H9 (cell line): ENCODE measurements around the gene RAP1GAP2. TPM values are rescaled to one million over a fixed set of nuclear protein-coding genes. Genes with fewer than 3 reads are reported as not detected.

Experiments used
- DNase-seq: peaks from one replicate; pipeline ENCODE4 v3.0.0-alpha.2; 2017
- H2AFZ ChIP-seq: one replicate; pipeline ENCODE4 v1.6.1; 2013; ENCODE audit warnings: mild to moderate bottlenecking, low read length, control low read depth, moderate library complexity
- H2AK5ac ChIP-seq: 2 replicates; pipeline ENCODE4 v1.6.1; 2013; ENCODE audit warnings: low read length, control low read depth, mixed read lengths; ENCODE audit not compliant: insufficient read length
- H2BK120ac ChIP-seq: one replicate; pipeline ENCODE4 v1.6.1; 2013; ENCODE audit warnings: low read depth, mild to moderate bottlenecking, low read length, control low read depth, inconsistent platforms; ENCODE audit not compliant: poor library complexity, severe bottlenecking
- H2BK12ac ChIP-seq: 2 replicates; pipeline ENCODE4 v1.6.1; 2013; ENCODE audit warnings: low read length, control low read depth, mixed read lengths, low read depth; ENCODE audit not compliant: insufficient read length
- H2BK15ac ChIP-seq: 2 replicates; pipeline ENCODE4 v1.6.1; 2013; ENCODE audit warnings: low read depth, low read length, control low read depth
- H2BK20ac ChIP-seq: one replicate; pipeline ENCODE4 v1.6.1; 2013; ENCODE audit warnings: low read depth, mild to moderate bottlenecking, low read length, control low read depth, inconsistent platforms; ENCODE audit not compliant: poor library complexity, severe bottlenecking
- H2BK5ac ChIP-seq: 2 replicates; pipeline ENCODE4 v1.6.1; 2013; ENCODE audit warnings: low read length, control low read depth, mixed read lengths; ENCODE audit not compliant: insufficient read length
- H3K14ac ChIP-seq: 2 replicates; pipeline ENCODE4 v1.6.1; 2013; ENCODE audit warnings: low read length, control low read depth; ENCODE audit not compliant: insufficient read depth
- H3K18ac ChIP-seq: 2 replicates; pipeline ENCODE4 v1.6.1; 2013; ENCODE audit warnings: low read depth, mild to moderate bottlenecking, mixed read lengths, low read length, control low read depth; ENCODE audit not compliant: insufficient read length
- H3K23ac ChIP-seq: 2 replicates; pipeline ENCODE4 v1.6.1; 2013; ENCODE audit warnings: low read length, control low read depth, mixed read lengths, low read depth; ENCODE audit not compliant: insufficient read length
- H3K23me2 ChIP-seq: 2 replicates; pipeline ENCODE4 v1.6.1; 2013; ENCODE audit warnings: low read depth, mild to moderate bottlenecking, mixed read lengths, low read length, control low read depth; ENCODE audit not compliant: insufficient read length, poor library complexity, severe bottlenecking
- H3K27ac ChIP-seq: 2 replicates; pipeline ENCODE4 v1.5.1; 2013; ENCODE audit warnings: low read length, control low read depth, mixed read lengths, low read depth; ENCODE audit not compliant: insufficient read length
- H3K27me3 ChIP-seq: 2 replicates; pipeline ENCODE4 v1.6.1; 2013; ENCODE audit warnings: low read length, control low read depth, inconsistent platforms; ENCODE audit not compliant: insufficient read depth
- H3K4ac ChIP-seq: 2 replicates; pipeline ENCODE4 v1.6.1; 2013; ENCODE audit warnings: low read depth, mild to moderate bottlenecking, control low read depth, inconsistent platforms, low read length, moderate library complexity
- H3K4me1 ChIP-seq: 2 replicates; pipeline ENCODE4 v1.6.1; 2013; ENCODE audit warnings: low read length, control low read depth, inconsistent platforms; ENCODE audit not compliant: insufficient read depth
- H3K4me2 ChIP-seq: 2 replicates; pipeline ENCODE4 v1.6.1; 2013; ENCODE audit warnings: low read length, control low read depth, mixed read lengths; ENCODE audit not compliant: insufficient read length, insufficient read depth
- H3K56ac ChIP-seq: 2 replicates; pipeline ENCODE4 v1.6.1; 2013; ENCODE audit warnings: low read depth, mild to moderate bottlenecking, mixed read lengths, low read length, control low read depth; ENCODE audit not compliant: insufficient read length
- H3K79me1 ChIP-seq: 2 replicates; pipeline ENCODE4 v1.6.1; 2013; ENCODE audit warnings: low read depth, mild to moderate bottlenecking, moderate library complexity, low read length, control low read depth, inconsistent platforms; ENCODE audit not compliant: insufficient read depth, poor library complexity, severe bottlenecking
- H3K79me2 ChIP-seq: 2 replicates; pipeline ENCODE4 v1.6.1; 2013; ENCODE audit warnings: low read length, control low read depth, inconsistent platforms; ENCODE audit not compliant: insufficient read depth
- H3K9ac ChIP-seq: 2 replicates; pipeline ENCODE4 v1.6.1; 2013; ENCODE audit warnings: low read length, control low read depth, mixed read lengths; ENCODE audit not compliant: insufficient read length; ENCODE audit errors: extremely low read depth
- H3K9me3 ChIP-seq: one replicate; pipeline ENCODE4 v1.6.1; 2013; ENCODE audit warnings: low read depth, low read length, inconsistent platforms; ENCODE audit not compliant: control insufficient read depth
- H3T11ph ChIP-seq: one replicate; pipeline ENCODE4 v1.6.1; 2013; ENCODE audit warnings: mild to moderate bottlenecking, low read length, control low read depth, inconsistent platforms
- H4K20me1 ChIP-seq: one replicate; pipeline ENCODE4 v1.6.1; 2013; ENCODE audit not compliant: control insufficient read depth, insufficient read length, insufficient read depth
- H4K5ac ChIP-seq: 2 replicates; pipeline ENCODE4 v1.6.1; 2013; ENCODE audit warnings: low read depth, mild to moderate bottlenecking, mixed read lengths, low read length, control low read depth; ENCODE audit not compliant: insufficient read length
- H4K8ac ChIP-seq: replicated peaks from 2 replicates; pipeline ENCODE4 v1.6.1; 2013; ENCODE audit warnings: low read length, control low read depth, mixed read lengths, low read depth; ENCODE audit not compliant: insufficient read length
- H4K91ac ChIP-seq: 2 replicates; pipeline ENCODE4 v1.6.1; 2013; ENCODE audit warnings: low read depth, mild to moderate bottlenecking, moderate library complexity, mixed read lengths, low read length, control low read depth; ENCODE audit not compliant: insufficient read length
- H3K27ac Mint-ChIP-seq, 3 experiments: 2 replicates in 2 of 3; 3 replicates in 1 of 3; pipeline ENCODE4 v1.8.0; 2020 to 2021; ENCODE audit warnings: mixed read lengths in 3 of 3, mild to moderate bottlenecking in 1 of 3, moderate library complexity in 1 of 3
- H3K27me3 Mint-ChIP-seq: 2 replicates; pipeline ENCODE4 v1.8.0; 2021; ENCODE audit warnings: low read depth, mild to moderate bottlenecking, moderate library complexity, mixed read lengths
- H3K36me3 Mint-ChIP-seq, 3 experiments: 2 replicates in 2 of 3; 3 replicates in 1 of 3; pipeline ENCODE4 v1.8.0; 2020 to 2021; ENCODE audit warnings: low read depth in 3 of 3, mixed read lengths in 3 of 3; ENCODE audit not compliant: insufficient read depth in 1 of 3
- H3K4me1 Mint-ChIP-seq, 2 experiments: 2 replicates each; pipeline ENCODE4 v1.8.0; 2020; ENCODE audit warnings: mixed read lengths in 2 of 2
- H3K4me3 Mint-ChIP-seq, 2 experiments: 2 replicates in 1 of 2; 3 replicates in 1 of 2; pipeline ENCODE4 v1.8.0; 2020 to 2021; ENCODE audit warnings: mild to moderate bottlenecking in 2 of 2, mixed read lengths in 2 of 2, moderate library complexity in 1 of 2
- H3K9me3 Mint-ChIP-seq, 2 experiments: 2 replicates in 1 of 2; 3 replicates in 1 of 2; pipeline ENCODE4 v1.8.0; 2020; ENCODE audit warnings: mild to moderate bottlenecking in 2 of 2, mixed read lengths in 2 of 2, moderate library complexity in 1 of 2
- WGBS: extraction: QIAGEN DNeasy Blood & Tissue Kit; methylation state at CpG from one replicate; pipeline ENCODE4 v1.1.7; 2013; ENCODE audit warnings: missing lambda C conversion rate, low lambda C conversion rate, mixed read lengths; ENCODE audit not compliant: insufficient read length; ENCODE audit errors: extremely low coverage; 5-methylcytosine and 5-hydroxymethylcytosine counted together
- total RNA-seq: library from RNA; stranded (reverse); gene quantifications from 2 replicates; pipeline ENCODE4 v1.2.1, GENCODE V29; 2021
- TF ChIP-seq, protein P1 (sequence below): fragments of 200-600 bp; sonication (generic); conservative IDR thresholded peaks from 3 replicates; pipeline ENCODE4 v1.8.0; 2021; ENCODE audit warnings: antibody characterized with exemption, mild to moderate bottlenecking

RAP1GAP2 gene
- total RNA-seq, 1 experiment from 2014 or later, result 33.8 TPM

DNA sequence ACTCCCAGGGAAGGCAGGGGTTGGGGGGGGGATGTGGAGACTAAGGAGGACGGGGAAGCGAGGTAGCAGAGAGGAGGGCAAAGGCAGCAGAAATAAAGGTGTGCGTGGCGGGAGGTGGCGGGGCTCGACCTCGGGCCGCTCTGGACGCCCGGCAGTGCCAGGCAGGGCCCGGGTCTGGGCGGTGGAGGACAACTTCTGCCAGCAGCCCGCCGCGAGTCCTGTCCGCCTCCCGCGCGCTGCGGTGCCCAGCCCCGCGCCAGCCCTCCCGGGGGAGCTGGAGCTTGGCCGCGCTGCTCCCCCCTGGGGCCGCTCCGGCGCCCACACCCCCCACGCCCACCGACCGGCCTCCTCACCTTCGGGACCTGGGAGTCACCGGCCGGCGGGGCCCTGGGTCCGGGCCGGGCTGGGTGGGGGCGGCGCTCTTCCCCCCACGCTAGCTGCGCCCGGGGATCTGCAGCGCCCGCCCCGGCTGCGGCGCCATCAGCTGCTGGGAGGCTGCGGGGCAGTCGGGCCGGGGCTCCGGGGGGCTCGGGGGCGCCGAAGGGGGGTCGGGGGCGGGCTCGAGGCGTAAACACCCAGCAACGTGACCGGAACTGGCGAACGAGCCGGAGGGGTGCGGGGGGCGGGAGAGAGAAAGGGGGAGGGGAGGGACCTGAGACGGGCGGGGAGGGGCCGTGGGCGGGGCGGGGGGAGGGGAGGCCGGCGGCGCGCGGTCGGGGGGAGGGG is 47.0 kb upstream of the RAP1GAP2 start, which contains the start of gene CCDC92B:
CCDC92B (minus strand) TSS at position 595 of the 726 bp plus-strand sequence. CDS start 14,507 bp downstream, outside the sequence.
- no peak within 1 kb of the TSS for H4K8ac ChIP-seq
- peak within 1 kb of the TSS; percentile 6; the same call in 1 of the 2 replicates for H3K14ac ChIP-seq
- H2AK5ac ChIP-seq, result no peak within 1 kb of the TSS
- H2BK20ac ChIP-seq, result no peak within 1 kb of the TSS
- no peak within 1 kb of the TSS for H2AFZ ChIP-seq
- no peak within 1 kb of the TSS for H3K4ac ChIP-seq
- peaks cover 29% of the 10 kb centered on the region for H3K27me3 Mint-ChIP-seq
- peak within 1 kb of the TSS; percentile 65 for H3K4me2 ChIP-seq
- no peaks in the 10 kb centered on the region for H3K9me3 Mint-ChIP-seq
- DNase-seq, result peak; percentile 51
- H2BK5ac ChIP-seq, result no peak within 1 kb of the TSS
- no peaks in the 10 kb centered on the region for H3K79me2 ChIP-seq
- no peak within 1 kb of the TSS for H3K27ac ChIP-seq
- H4K5ac ChIP-seq, result no peak within 1 kb of the TSS
- peaks cover 17 to 26% of the 10 kb centered on the region in 2 experiments for H3K4me1 Mint-ChIP-seq
- no peak within 1 kb of the TSS for H3T11ph ChIP-seq
- H3K27ac Mint-ChIP-seq, result no peak within 1 kb of the TSS
- H3K9ac ChIP-seq, result no peak within 1 kb of the TSS
- no peaks in the 10 kb centered on the region for H3K4me1 ChIP-seq
- H3K27me3 ChIP-seq, result no peaks in the 10 kb centered on the region
- no peak within 1 kb of the TSS for H2BK12ac ChIP-seq
- no peaks in the 10 kb centered on the region for H3K9me3 ChIP-seq
- no peaks in the 10 kb centered on the region; a peak in 1 of 7 replicates for H3K36me3 Mint-ChIP-seq
- H3K23ac ChIP-seq, result no peak within 1 kb of the TSS
- H3K79me1 ChIP-seq, result no peaks in the 10 kb centered on the region
- H2BK15ac ChIP-seq, result no peak within 1 kb of the TSS
- no CpG with 5 or more reads among the region's 76 CpGs for WGBS
- H4K20me1 ChIP-seq, result no peaks in the 10 kb centered on the region
- H3K4me3 Mint-ChIP-seq, result peak within 1 kb of the TSS; percentile 71 to 87
- peaks cover 5% of the 10 kb centered on the region for H3K23me2 ChIP-seq
- no peak within 1 kb of the TSS for H3K18ac ChIP-seq
- H3K56ac ChIP-seq, result no peak within 1 kb of the TSS
- TF ChIP-seq, protein P1, sequence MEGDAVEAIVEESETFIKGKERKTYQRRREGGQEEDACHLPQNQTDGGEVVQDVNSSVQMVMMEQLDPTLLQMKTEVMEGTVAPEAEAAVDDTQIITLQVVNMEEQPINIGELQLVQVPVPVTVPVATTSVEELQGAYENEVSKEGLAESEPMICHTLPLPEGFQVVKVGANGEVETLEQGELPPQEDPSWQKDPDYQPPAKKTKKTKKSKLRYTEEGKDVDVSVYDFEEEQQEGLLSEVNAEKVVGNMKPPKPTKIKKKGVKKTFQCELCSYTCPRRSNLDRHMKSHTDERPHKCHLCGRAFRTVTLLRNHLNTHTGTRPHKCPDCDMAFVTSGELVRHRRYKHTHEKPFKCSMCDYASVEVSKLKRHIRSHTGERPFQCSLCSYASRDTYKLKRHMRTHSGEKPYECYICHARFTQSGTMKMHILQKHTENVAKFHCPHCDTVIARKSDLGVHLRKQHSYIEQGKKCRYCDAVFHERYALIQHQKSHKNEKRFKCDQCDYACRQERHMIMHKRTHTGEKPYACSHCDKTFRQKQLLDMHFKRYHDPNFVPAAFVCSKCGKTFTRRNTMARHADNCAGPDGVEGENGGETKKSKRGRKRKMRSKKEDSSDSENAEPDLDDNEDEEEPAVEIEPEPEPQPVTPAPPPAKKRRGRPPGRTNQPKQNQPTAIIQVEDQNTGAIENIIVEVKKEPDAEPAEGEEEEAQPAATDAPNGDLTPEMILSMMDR, result no peak
- H2BK120ac ChIP-seq, result no peak within 1 kb of the TSS
- no peak within 1 kb of the TSS for H4K91ac ChIP-seq
